Tibial nerve (tissue), 3 donors: ENCODE results near the gene TMEM181.

Experiments used
- POLR2A ChIP-seq, 2 donors: fragments of 450-650 bp; IDR thresholded peaks; one replicate each; pipeline ENCODE4 v1.6.1; 2017; ENCODE audit warnings: antibody characterized with exemption in 2 of 2, mild to moderate bottlenecking in 2 of 2, moderate library complexity in 2 of 2
- TF ChIP-seq, protein P1 (sequence below), 5 experiments: fragments of 200-600 bp in 3 of 5; fragments of 450-650 bp in 2 of 5; sonication (generic) in 3 of 5; IDR thresholded peaks; one replicate each; pipeline ENCODE4 v1.5.1; 2016 to 2019; ENCODE audit warnings: antibody characterized with exemption in 5 of 5, mild to moderate bottlenecking in 3 of 5, moderate library complexity in 2 of 5

DNA sequence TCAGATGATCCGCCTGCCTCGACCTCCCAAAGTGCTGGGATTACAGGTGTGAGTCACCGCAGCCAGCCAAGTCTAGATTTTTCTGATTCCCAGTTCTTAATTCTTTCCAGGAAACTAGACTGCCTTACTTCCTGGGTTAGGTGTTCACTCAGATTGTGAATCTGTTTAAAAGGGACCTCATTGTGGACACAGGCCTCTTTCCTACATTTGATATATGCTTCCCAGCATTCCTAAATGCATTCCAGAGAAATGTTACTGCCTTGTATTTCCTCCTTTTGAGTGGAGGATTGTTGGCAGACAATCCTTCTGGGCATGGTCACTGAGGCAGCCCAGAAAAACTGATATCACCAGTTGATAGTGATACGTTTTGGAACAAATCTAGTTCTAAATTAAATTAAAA is 15.7 kb downstream of the TMEM181 start:
- TF ChIP-seq, protein P1, sequence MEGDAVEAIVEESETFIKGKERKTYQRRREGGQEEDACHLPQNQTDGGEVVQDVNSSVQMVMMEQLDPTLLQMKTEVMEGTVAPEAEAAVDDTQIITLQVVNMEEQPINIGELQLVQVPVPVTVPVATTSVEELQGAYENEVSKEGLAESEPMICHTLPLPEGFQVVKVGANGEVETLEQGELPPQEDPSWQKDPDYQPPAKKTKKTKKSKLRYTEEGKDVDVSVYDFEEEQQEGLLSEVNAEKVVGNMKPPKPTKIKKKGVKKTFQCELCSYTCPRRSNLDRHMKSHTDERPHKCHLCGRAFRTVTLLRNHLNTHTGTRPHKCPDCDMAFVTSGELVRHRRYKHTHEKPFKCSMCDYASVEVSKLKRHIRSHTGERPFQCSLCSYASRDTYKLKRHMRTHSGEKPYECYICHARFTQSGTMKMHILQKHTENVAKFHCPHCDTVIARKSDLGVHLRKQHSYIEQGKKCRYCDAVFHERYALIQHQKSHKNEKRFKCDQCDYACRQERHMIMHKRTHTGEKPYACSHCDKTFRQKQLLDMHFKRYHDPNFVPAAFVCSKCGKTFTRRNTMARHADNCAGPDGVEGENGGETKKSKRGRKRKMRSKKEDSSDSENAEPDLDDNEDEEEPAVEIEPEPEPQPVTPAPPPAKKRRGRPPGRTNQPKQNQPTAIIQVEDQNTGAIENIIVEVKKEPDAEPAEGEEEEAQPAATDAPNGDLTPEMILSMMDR (IDR thresholded peaks at IDR 0.05): no peak
- TF ChIP-seq POLR2A (IDR thresholded peaks at IDR 0.05): no peak
